Sigmoid colon (tissue), 4 donors: ENCODE results near the gene CFAP47.

Experiments used
- EP300 ChIP-seq, 4 donors: sonication (generic); formaldehyde crosslinking; IDR thresholded peaks; one replicate each; pipeline ENCODE4 v1.6.1; 2017; ENCODE audit warnings: antibody characterized with exemption in 4 of 4
- POLR2A ChIP-seq, 2 donors: fragments of 450-650 bp; IDR thresholded peaks; one replicate each; pipeline ENCODE4 v1.6.1; 2016; ENCODE audit warnings: antibody characterized with exemption in 2 of 2, mild to moderate bottlenecking in 2 of 2, moderate library complexity in 2 of 2
- POLR2AphosphoS5 ChIP-seq, 4 donors: sonication (generic); formaldehyde crosslinking; IDR thresholded peaks; one replicate each; pipeline ENCODE4 v1.6.1; 2017; ENCODE audit warnings: antibody characterized with exemption in 4 of 4
- TF ChIP-seq, protein P1 (sequence below), 4 experiments: fragments of 450-650 bp in 3 of 4; fragments of 200-600 bp in 1 of 4; IDR thresholded peaks; one replicate each; pipeline ENCODE4 v1.5.1; 2016 to 2019; ENCODE audit warnings: antibody characterized with exemption in 4 of 4, mild to moderate bottlenecking in 3 of 4, moderate library complexity in 2 of 4

DNA sequence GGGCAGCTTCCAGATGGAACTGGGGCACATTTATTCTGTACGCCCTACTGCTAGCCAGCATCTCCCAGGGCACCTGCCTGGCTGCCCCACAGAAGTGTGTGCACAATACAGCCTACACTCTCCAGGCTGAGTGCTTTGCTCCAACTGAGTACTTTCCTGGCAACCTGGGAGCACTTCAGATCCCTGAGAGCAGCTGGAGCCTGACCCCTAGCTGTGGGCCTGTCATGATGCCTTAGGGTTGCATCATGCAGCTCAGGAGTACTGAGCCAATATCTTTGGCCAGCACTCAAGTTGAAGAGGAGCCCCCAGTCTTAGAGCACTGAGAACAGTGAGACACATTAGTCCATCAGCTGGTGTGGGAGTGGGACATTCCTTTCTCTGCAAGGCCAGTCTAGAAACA lies 321.9 kb downstream of the CFAP47 start:
- TF ChIP-seq, protein P1, sequence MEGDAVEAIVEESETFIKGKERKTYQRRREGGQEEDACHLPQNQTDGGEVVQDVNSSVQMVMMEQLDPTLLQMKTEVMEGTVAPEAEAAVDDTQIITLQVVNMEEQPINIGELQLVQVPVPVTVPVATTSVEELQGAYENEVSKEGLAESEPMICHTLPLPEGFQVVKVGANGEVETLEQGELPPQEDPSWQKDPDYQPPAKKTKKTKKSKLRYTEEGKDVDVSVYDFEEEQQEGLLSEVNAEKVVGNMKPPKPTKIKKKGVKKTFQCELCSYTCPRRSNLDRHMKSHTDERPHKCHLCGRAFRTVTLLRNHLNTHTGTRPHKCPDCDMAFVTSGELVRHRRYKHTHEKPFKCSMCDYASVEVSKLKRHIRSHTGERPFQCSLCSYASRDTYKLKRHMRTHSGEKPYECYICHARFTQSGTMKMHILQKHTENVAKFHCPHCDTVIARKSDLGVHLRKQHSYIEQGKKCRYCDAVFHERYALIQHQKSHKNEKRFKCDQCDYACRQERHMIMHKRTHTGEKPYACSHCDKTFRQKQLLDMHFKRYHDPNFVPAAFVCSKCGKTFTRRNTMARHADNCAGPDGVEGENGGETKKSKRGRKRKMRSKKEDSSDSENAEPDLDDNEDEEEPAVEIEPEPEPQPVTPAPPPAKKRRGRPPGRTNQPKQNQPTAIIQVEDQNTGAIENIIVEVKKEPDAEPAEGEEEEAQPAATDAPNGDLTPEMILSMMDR (IDR thresholded peaks at IDR 0.05): no peak
- TF ChIP-seq POLR2AphosphoS5 (IDR thresholded peaks at IDR 0.05): no peak
- TF ChIP-seq POLR2A (IDR thresholded peaks at IDR 0.05): no peak
- no peak for TF ChIP-seq EP300 (IDR thresholded peaks at IDR 0.05)
